GM23338 (cell line): ENCODE data around the gene ULK3. TPM values are rescaled to one million over a fixed set of nuclear protein-coding genes. Genes with fewer than 3 reads are reported as not detected.
A peak's percentile ranks its signal among the peaks of the same experiment; 100 is the strongest.

ENCODE experiments used
- ATAC-seq: fragments of 200-7000 bp; cut with Tn5 transposase; 3 replicates; pipeline ENCODE4 v1.9.1; 2020
- DNase-seq: peaks from one replicate; pipeline ENCODE4 v3.0.0-alpha.2; 2015; ENCODE audit warnings: low spot score
- H2AFZ ChIP-seq: fragments of 200-600 bp; sonication (generic); 2 replicates; pipeline ENCODE4 v1.8.0; 2016; ENCODE audit warnings: antibody characterized with exemption, mild to moderate bottlenecking, moderate library complexity
- H3F3A ChIP-seq: fragments of 200-600 bp; sonication (generic); replicated peaks from 2 replicates; pipeline ENCODE4 v1.8.0; 2017; ENCODE audit warnings: antibody characterized with exemption, mixed run types, low read depth
- H3K27ac ChIP-seq: fragments of 200-600 bp; sonication (generic); 2 replicates; pipeline ENCODE4 v1.6.1; 2016; ENCODE audit warnings: low read depth
- H3K27me3 ChIP-seq: fragments of 200-600 bp; sonication (generic); 2 replicates; pipeline ENCODE4 v1.8.0; 2016; ENCODE audit warnings: mild to moderate bottlenecking, mixed run types, moderate library complexity; ENCODE audit not compliant: insufficient read depth
- H3K36me3 ChIP-seq: fragments of 200-600 bp; sonication (generic); 2 replicates; pipeline ENCODE4 v1.8.0; 2016; ENCODE audit warnings: mild to moderate bottlenecking; ENCODE audit not compliant: insufficient read depth
- H3K4me1 ChIP-seq: fragments of 200-600 bp; sonication (generic); 2 replicates; pipeline ENCODE4 v1.8.0; 2016; ENCODE audit warnings: mild to moderate bottlenecking, moderate library complexity; ENCODE audit not compliant: insufficient read depth
- H3K4me2 ChIP-seq: fragments of 200-600 bp; sonication (generic); 2 replicates; pipeline ENCODE4 v1.7.1; 2017; ENCODE audit warnings: mixed run types
- H3K4me3 ChIP-seq: fragments of 200-600 bp; sonication (generic); 2 replicates; pipeline ENCODE4 v1.6.1; 2016; ENCODE audit warnings: mixed run types
- H3K79me2 ChIP-seq: fragments of 200-600 bp; sonication (generic); replicated peaks from 2 replicates; pipeline ENCODE4 v1.8.0; 2017; ENCODE audit warnings: mild to moderate bottlenecking; ENCODE audit not compliant: insufficient read depth
- H3K9me2 ChIP-seq: fragments of 200-600 bp; sonication (generic); 2 replicates; pipeline ENCODE4 v1.8.0; 2017; ENCODE audit not compliant: insufficient read depth
- H4K20me1 ChIP-seq: fragments of 200-600 bp; sonication (generic); replicated peaks from 2 replicates; pipeline ENCODE4 v1.8.0; 2017; ENCODE audit warnings: mild to moderate bottlenecking; ENCODE audit not compliant: insufficient read depth
- H3K27ac Mint-ChIP-seq: 2 replicates; pipeline ENCODE4 v1.8.0; 2020; ENCODE audit warnings: inconsistent platforms, mild to moderate bottlenecking, moderate library complexity, mixed read lengths
- H3K27me3 Mint-ChIP-seq: 3 replicates; pipeline ENCODE4 v1.8.0; 2022; ENCODE audit warnings: low read depth, mild to moderate bottlenecking, moderate library complexity, mixed read lengths, inconsistent platforms; ENCODE audit not compliant: insufficient read depth, poor library complexity
- H3K36me3 Mint-ChIP-seq: 3 replicates; pipeline ENCODE4 v1.8.0; 2021; ENCODE audit warnings: low read depth, mild to moderate bottlenecking, inconsistent platforms, moderate library complexity, mixed read lengths
- H3K4me1 Mint-ChIP-seq: 3 replicates; pipeline ENCODE4 v1.8.0; 2020; ENCODE audit warnings: mild to moderate bottlenecking, inconsistent platforms, mixed read lengths
- H3K4me3 Mint-ChIP-seq: 3 replicates; pipeline ENCODE4 v1.8.0; 2021; ENCODE audit warnings: moderate library complexity, mild to moderate bottlenecking, inconsistent platforms, mixed read lengths
- H3K9me3 Mint-ChIP-seq: 3 replicates; pipeline ENCODE4 v1.8.0; 2020; ENCODE audit warnings: moderate library complexity, mild to moderate bottlenecking, inconsistent platforms, mixed read lengths
- CREB1 ChIP-seq: fragments of 250-450 bp; sonication (Bioruptor Pico); IDR thresholded peaks from 2 replicates; pipeline ENCODE4 v1.5.0; 2020; ENCODE audit warnings: low read depth, mild to moderate bottlenecking, moderate library complexity
- EZH2 ChIP-seq: fragments of 200-600 bp; sonication (generic); IDR thresholded peaks from one replicate; pipeline ENCODE4 v1.8.0; 2017; ENCODE audit warnings: antibody characterized with exemption, mild to moderate bottlenecking, low read depth; ENCODE audit not compliant: unreplicated experiment
- EZH2phosphoT487 ChIP-seq: fragments of 200-600 bp; sonication (generic); IDR thresholded peaks from one replicate; pipeline ENCODE4 v1.8.1; 2018; ENCODE audit warnings: antibody characterized with exemption; ENCODE audit not compliant: unreplicated experiment
- JUNB ChIP-seq: IDR thresholded peaks from one replicate; pipeline ENCODE4 v1.6.1; 2016; ENCODE audit warnings: antibody characterized with exemption; ENCODE audit not compliant: unreplicated experiment
- NANOG ChIP-seq: IDR thresholded peaks from 2 replicates; pipeline ENCODE4 v1.6.1; 2016; ENCODE audit warnings: antibody characterized with exemption, borderline replicate concordance
- REST ChIP-seq: IDR thresholded peaks from one replicate; pipeline ENCODE4 v1.6.1; 2018; ENCODE audit warnings: antibody characterized with exemption; ENCODE audit not compliant: unreplicated experiment
- STAT1 ChIP-seq: IDR thresholded peaks from one replicate; pipeline ENCODE4 v1.6.1; 2016; ENCODE audit warnings: antibody characterized with exemption; ENCODE audit not compliant: unreplicated experiment
- ZNF114 ChIP-seq: fragments of 250-450 bp; sonication (Bioruptor Pico); IDR thresholded peaks from 2 replicates; pipeline ENCODE4 v1.5.0; 2020; ENCODE audit warnings: mild to moderate bottlenecking, moderate library complexity
- ZNF331 ChIP-seq: fragments of 250-450 bp; sonication (Bioruptor Pico); IDR thresholded peaks from 2 replicates; pipeline ENCODE4 v1.5.0; 2020; ENCODE audit warnings: low read depth, mild to moderate bottlenecking, moderate library complexity
- ZNF462 ChIP-seq: fragments of 250-450 bp; sonication (Bioruptor Pico); IDR thresholded peaks from 2 replicates; pipeline ENCODE4 v1.5.0; 2020; ENCODE audit warnings: mild to moderate bottlenecking, moderate library complexity
- polyA plus RNA-seq: library from polyadenylated mRNA; unstranded; fragments of >200 nt; fragmentation: Nextera tagmentation; extraction: Ambion mirVana; gene quantifications from 2 replicates; pipeline ENCODE4 v1.2.1, GENCODE V29; 2016
- total RNA-seq: library from RNA; depleted of rRNA; stranded (reverse); fragments of >200 nt; shearing (Covaris generic); gene quantifications from 2 replicates; pipeline ENCODE4 v1.2.3, GENCODE V29; 2014
- TF ChIP-seq, protein P1 (sequence below), 2 experiments: fragments of 200-600 bp in 1 of 2; sonication (generic) in 1 of 2; conservative IDR thresholded peaks; 2 replicates each; pipeline versions ENCODE4 v1.5.1 to v1.6.1; 2016 to 2017; ENCODE audit warnings: antibody characterized with exemption in 2 of 2, low read depth in 2 of 2, mild to moderate bottlenecking in 2 of 2, moderate library complexity in 1 of 2
- TF ChIP-seq, protein P2 (sequence below): IDR thresholded peaks from 2 replicates; pipeline ENCODE4 v1.6.1; 2016; ENCODE audit warnings: antibody characterized with exemption

Gene ULK3
- total and polyA plus RNA-seq, 2 experiments from 2014 or later, result 20.3 to 35.4 TPM

GRCh38 chr15:74872702-74873035 lies 29.7 kb upstream of the ULK3 start:
- Mint-ChIP-seq H3K4me3 (peak overlapping the region; percentile 86), H3K27ac (peak overlapping the region; percentile 76), H3K4me1 (peaks cover 18% of the 10 kb centered on the region), H3K27me3 (peaks cover 17% of the 10 kb centered on the region), H3K9me3 (no peaks in the 10 kb centered on the region), H3K36me3 (peaks cover 12% of the 10 kb centered on the region; the same call in 2 of the 3 replicates)
- DNase-seq (no peak), ATAC-seq (no peak)
- Histone ChIP-seq H4K20me1 (peaks cover 20% of the 10 kb centered on the region), H3K4me1 (no peaks in the 10 kb centered on the region), H3K36me3 (no peaks in the 10 kb centered on the region), H2AFZ (no peak overlapping the region), H3K9me2 (no peaks in the 10 kb centered on the region), H3K79me2 (peaks cover 49% of the 10 kb centered on the region), H3F3A (0 out of 2 replicates have a peak, but pooled peaks cover 8% of the 10 kb centered on the region), H3K27ac (no peak overlapping the region), H3K4me3 (peak overlapping the region; percentile 83), H3K4me2 (peak overlapping the region; percentile 81), H3K27me3 (no peaks in the 10 kb centered on the region)
- no peak for TF ChIP-seq ZNF331 (CRISPR knock-in tag)
- no peak for TF ChIP-seq REST
- TF ChIP-seq EZH2phosphoT487, result no peak
- TF ChIP-seq, protein P1, sequence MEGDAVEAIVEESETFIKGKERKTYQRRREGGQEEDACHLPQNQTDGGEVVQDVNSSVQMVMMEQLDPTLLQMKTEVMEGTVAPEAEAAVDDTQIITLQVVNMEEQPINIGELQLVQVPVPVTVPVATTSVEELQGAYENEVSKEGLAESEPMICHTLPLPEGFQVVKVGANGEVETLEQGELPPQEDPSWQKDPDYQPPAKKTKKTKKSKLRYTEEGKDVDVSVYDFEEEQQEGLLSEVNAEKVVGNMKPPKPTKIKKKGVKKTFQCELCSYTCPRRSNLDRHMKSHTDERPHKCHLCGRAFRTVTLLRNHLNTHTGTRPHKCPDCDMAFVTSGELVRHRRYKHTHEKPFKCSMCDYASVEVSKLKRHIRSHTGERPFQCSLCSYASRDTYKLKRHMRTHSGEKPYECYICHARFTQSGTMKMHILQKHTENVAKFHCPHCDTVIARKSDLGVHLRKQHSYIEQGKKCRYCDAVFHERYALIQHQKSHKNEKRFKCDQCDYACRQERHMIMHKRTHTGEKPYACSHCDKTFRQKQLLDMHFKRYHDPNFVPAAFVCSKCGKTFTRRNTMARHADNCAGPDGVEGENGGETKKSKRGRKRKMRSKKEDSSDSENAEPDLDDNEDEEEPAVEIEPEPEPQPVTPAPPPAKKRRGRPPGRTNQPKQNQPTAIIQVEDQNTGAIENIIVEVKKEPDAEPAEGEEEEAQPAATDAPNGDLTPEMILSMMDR (conservative IDR thresholded peaks at IDR 0.05; ENCODE audit: low read depth in 2 of 2), result no peak
- TF ChIP-seq CREB1, result no peak
- TF ChIP-seq ZNF462, result no peak
- TF ChIP-seq EZH2, result no peak
- TF ChIP-seq NANOG, result no peak
- TF ChIP-seq, protein P2, sequence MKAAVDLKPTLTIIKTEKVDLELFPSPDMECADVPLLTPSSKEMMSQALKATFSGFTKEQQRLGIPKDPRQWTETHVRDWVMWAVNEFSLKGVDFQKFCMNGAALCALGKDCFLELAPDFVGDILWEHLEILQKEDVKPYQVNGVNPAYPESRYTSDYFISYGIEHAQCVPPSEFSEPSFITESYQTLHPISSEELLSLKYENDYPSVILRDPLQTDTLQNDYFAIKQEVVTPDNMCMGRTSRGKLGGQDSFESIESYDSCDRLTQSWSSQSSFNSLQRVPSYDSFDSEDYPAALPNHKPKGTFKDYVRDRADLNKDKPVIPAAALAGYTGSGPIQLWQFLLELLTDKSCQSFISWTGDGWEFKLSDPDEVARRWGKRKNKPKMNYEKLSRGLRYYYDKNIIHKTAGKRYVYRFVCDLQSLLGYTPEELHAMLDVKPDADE, result no peak
- no peak for TF ChIP-seq ZNF114
- TF ChIP-seq STAT1, result no peak
- TF ChIP-seq JUNB, result no peak
